GM18519 (cell line): ENCODE measurements around the gene SLC41A3.

ENCODE experiments used
- ATAC-seq: cut with Tn5 transposase; IDR thresholded peaks from one replicate; pipeline ENCODE4 v1.9.1; 2021; ENCODE audit warnings: mild to moderate bottlenecking, moderate library complexity; ENCODE audit not compliant: unreplicated experiment, low FRiP score

Gene SLC41A3

DNA sequence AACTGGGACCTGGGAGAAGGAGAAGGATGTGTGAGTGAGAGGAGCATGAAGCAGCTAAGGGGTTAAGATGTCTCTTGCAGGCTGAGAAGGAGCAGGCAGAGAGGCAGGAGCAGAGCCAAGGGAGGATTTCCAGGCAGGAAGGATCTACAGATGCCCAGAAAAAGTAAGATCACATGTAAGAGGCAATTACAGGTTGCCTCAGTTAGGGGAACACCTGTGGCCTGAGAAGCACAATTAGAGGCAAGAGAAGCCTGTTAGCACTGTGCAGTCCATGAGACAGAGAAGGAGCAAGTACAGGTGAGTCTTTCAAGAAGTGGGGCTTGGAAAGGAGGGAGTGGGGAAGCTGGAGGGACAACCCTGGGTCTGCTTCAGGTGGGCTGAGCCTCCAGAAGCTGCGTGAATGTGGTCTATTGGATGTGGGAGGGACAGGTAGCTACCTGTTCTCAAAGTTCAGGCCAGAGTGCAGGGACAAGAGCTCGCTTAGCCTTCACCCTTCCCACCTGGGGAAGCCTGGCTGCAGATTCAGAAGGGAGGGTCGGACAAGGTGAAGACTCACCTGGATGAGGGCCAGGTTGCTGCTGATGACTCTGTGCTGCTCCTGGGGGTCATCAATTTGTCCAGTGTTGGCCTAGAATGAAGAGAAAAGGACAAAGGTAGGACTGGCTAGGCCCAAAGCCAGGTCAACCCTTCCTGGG is 50.7 kb downstream of the SLC41A3 start:
- no peak for ATAC-seq

DNA sequence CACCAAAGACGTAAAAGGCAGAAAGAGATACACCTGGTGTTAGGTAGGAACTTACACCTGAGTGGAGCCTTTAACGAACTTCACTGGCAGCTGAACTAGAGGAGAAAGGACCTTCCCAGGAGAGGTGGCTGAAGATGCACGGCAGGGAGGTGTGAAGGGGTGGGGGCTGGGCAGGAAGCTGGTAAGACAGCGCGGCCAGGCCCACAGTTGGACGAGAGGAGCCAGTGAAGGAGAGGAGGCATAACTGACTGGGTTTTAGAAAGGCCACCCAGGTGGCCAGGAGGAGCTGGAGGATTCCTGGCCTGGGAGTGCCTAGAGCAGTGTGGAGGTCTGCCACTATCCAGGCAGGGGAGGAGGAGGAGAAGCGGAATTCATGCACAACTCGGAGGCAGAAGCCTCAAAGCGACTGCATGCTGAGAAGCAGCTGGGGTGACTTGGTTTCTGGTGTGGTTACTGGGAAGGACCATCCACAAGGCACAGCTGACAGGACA is 51.9 kb downstream of the SLC41A3 start:
- ATAC-seq, result no peak

DNA sequence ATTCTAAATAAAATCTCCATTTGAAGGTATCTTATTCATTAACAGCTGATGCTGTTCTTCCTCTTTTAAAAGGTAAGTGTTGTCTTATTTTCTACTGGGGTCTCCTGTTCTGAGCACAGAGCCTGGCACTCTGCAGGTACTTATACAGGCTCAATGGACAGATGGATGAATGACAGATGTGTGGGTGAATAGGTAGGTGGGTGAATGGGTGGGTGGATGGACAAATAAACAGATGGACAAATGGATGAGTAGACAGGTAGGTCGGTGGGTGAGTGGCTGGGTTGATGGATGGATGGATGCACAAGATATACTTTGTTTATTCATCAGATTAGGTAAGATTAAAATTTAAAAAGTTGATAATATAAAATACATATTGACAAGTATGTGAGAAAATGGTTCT is 53.5 kb downstream of the SLC41A3 start:
- ATAC-seq, result no peak

DNA sequence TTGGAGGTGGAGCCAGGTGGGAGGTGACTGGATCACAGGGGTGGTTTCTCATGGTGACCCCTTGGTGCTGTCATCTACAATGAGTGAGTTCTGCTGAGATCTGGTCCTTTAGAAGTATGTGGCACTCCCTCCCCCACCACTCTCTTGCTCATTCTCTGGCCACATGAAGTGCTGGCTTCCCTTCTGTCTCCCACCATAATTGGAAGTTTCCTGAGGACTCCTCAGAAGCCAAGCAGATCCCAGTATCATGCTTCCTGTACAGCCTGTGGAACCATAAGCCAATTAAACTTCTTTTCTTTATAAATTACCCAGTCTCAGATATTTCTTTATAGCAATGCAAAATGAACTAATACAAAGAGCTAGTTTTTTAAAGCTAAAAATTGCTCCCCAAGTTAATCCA is 54.7 kb downstream of the SLC41A3 start:
- ATAC-seq, result no peak

DNA sequence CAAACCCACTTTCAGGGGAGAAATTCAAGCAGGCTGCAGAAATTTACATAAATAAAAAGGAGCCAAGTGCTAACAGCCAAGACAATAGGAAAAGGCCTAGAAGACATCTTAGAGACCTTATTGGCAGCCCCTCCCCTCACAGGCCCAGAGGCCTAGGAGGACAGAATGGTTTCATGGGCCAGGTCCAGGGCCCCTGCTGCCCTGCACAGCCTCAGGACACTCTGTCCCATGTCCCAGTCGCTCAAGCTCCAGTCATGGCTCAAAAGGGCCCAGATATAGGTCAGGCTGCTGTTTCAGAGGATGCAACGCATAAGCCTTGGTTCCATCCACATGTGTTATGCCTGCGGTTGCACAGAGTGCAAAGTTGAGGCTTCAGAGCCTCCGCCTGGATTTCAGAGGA is 55.8 kb downstream of the SLC41A3 start:
- no peak for ATAC-seq

DNA sequence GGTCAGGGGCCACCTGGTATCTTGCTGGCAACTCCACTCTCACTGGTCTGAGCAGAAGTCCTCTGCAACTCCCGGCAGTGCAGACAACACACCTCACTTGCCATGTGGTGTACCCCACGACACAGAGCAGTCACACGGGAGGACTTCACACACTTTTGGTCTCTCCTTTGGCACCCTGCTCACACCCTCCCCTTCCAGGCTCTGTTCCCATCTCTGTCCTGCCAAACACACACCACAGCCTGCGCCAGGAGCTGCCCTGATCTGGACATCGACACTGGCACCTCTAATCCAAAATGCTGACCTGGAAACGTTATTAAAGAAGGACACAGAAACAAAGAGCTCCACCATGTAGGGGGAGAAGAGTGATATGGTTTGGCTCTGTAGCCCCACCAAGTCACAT is 57.2 kb downstream of the SLC41A3 start:
- ATAC-seq, result no peak

DNA sequence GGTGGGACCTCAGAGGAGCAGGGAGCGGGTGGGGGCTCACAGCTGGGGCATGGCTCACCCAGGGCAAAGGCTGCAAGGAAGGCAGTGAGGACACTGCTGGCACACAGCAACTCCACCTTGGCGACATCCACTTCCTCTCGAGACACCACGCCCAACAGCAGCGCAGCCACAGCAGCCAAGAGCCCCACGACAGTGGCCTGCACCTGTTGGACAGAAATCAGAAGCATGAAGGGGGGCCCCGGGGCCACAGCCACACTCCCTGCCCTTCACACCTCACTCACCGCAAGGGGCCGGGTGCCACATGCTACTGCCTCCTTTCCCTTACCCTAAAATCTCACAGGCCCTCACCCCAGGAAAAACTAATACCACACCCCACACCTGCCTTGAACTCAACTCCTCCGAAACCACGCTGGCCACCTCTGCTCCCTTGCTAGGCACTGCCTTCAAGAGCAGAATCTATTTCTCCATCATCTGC is 57.6 kb downstream of the SLC41A3 start:
- no peak for ATAC-seq

DNA sequence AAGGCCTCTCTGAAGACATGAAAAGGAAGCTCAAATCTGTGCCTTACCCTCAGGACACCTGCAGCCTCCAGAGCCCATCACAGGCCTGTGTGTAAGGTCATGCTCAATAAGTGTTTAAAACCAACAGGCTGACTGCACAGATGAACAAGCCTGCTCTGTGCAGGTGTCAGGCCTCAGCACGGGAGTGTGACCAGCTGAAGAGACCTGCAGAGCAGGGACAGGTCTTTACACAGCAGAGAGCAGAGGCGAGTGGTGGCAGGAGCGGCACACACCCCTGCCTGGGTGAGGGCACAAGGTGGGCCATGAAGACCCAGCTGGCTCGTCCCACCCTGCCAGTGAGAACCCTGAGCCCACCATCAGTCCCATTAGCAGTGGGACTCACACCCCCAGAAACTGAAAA is 58.1 kb downstream of the SLC41A3 start:
- no peak for ATAC-seq

DNA sequence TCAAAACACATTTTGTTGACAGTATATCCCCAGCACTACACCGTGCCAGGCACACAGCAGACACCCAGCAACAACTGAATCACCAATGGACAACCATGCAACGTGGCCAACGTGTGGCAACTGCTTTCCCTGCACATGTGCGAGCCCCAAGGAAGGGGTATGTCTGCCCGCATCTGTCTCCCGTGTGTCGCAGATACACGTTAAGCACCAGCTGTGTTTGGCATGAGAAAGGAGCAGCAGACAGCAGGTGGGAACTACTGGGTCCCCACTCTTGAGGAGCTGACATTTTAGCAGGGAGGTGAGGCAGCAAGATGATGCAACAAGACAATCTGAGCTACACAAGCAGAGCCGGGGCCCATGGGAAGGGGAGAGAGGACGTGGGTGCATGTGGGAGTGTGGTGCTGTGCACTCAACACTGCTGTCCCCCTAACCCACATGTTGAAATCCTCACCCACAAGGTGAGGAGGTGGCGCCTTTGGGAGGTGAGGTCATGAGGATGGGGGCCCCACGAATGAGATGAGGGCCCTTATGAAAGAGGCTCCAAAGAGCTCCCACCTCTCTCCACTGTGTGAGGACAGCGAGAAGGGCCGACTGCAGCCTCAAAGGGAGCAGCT is 58.7 kb downstream of the SLC41A3 start:
- ATAC-seq, result no peak

DNA sequence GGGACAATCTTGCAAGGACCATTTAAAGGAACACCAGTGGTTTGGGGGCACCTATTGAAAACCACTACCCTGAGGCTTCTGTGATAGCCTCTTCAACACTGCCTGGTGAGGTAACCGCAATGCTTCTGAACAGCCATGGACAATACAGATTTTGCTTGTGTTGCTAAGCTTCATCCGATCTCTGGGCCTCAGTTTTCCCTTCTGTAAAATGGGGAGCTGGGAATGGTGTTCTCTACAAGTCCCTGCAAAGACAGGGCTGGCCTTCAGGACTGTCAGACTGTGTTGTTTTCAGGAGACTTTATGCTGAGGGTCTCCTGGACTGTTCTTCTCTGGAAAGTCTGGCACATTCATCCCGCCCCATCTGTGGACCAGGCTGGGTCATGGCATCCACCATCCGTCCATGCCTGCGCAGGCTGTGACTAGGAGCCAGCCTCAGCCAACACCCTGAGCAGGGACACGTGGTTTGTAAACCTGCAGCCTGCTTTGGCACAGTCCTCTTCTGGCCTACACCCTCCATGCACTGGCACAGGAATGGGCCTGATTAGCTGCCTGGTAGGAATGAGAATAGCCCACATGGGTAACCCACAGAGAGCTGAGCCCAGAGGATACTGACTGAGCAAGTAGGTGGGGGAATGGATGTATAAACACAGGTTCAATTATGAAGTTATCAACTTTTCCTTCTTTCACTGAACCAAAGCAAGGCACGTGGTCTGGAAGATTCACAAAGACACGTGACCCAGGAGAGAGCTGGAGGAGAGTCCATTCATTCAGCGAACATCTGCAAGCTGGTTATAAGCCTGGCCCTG is 59.7 kb downstream of the SLC41A3 start:
- ATAC-seq, result no peak

DNA sequence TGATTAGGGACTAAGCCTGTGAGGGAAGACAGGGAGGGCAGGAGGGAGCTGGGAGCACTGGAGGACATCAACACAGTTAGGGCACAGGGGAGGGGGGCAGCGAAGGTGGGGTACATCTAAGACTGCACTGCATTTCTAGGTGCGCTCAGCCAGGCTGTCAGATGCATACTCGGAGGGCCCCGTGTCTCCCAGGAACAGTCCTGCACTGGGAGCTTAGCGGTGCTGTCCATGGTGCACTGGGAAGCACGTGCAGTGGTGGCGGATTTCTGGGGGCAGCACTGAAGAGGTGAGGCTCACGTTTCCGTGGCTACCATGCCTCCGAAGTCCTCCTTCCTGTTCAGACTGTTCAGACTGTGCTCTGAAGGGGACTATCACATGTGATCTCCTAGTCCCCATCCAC is 60.5 kb downstream of the SLC41A3 start:
- no peak for ATAC-seq

DNA sequence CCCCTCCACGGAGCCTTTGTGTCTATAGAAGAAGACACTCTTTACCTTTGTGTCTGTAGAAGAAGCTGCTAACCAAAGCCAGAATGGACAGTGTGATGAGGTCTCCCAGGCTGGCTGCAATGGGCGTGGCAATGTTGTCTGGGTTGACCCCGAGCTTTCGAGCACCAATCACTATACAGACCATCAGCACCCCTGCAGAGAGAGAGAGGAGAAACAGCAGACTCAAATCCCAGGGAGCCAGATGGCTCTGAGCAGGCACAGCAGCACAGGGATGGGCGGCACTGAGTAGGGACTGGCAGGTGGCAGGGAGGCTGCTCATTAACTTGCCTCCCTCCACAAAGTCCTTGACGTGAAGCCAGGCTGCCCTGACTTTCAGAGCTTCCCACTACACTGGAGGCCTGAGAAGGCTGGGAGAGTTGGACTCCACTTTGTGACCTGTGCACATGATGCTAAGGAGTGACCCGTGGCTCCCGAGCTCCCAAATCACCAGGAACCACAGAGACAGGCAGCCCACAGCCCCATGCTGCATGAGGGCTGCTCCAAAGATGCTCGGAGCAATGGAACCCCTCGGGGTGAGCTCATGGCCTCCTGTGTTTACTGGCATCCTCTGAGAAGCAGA is 61.1 kb downstream of the SLC41A3 start:
- ATAC-seq, result no peak

DNA sequence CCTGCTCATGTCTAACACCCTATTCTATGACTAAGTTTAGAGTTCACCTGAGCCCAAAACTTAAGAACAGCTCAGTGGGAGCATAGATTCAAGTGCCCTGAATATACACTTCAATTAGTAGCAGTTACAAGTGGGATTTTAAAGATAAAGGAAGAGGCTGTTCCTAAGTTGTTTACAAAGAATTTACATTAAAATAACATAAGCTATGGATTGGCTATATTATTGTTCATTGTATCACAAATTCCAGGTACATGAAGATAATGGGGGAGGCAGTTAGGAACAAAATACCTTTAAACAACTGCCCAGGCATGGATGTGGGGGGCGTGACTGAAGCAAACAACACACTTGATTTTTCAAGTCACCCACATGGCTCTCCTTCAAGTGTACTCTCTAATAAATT is 62.2 kb downstream of the SLC41A3 start:
- no peak for ATAC-seq

DNA sequence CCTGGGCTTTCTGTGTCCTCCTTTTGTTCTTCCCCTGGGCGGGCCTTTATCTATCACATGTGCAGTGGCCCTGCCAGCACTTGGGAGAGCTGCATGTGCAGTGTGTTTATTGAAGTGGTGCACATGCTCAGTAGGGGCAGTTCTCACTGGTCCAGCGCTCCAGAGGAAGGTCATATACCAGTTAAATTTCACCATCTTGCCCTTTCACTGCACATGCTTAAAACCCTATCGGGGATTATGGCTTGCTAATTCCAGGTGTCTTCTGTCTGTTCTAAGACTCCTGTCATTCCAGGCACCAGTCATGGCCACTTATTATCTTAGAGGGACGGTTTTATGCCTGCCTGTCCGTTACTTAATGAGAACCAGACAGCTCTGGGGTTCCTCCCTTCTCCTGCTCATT is 62.7 kb downstream of the SLC41A3 start:
- no peak for ATAC-seq

DNA sequence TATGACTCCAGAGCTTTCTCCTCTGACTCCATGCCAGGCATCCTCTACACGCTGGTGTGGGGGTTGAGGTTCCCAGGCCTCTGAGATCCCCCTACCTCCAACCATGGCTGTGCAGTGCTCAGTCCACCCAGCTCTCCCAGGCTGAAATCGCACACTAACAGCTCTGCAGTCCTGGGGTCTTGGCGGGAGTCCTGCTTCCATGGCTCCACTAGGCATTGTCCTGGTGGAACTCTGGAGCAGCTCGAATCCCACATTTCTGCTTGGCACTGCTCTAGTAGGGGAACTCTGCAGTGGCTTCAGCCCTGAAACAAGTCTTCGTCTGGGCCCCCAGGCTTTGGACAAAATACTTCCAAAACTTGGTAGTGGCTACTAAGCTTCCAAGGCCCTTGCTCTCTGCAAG is 64.2 kb downstream of the SLC41A3 start:
- ATAC-seq, result no peak

DNA sequence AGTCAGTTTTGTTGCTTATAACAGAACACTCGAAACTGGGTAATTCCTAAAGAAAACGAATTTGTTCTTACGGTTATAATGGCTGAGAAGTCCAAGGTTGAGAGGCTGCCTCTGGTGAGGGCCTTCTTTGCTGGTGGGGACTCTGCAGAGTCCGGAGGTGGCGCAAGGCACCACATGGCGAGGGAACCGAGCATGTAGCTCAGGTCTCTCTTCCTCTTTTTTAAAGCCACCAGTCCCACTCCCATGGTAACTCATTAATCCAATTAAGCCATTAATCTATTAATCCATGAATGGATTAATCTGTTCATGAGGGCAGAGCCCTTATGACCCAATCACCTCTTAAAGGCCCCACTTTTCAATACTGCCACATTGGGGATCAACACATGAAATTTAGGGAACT is 64.9 kb downstream of the SLC41A3 start:
- ATAC-seq, result no peak

DNA sequence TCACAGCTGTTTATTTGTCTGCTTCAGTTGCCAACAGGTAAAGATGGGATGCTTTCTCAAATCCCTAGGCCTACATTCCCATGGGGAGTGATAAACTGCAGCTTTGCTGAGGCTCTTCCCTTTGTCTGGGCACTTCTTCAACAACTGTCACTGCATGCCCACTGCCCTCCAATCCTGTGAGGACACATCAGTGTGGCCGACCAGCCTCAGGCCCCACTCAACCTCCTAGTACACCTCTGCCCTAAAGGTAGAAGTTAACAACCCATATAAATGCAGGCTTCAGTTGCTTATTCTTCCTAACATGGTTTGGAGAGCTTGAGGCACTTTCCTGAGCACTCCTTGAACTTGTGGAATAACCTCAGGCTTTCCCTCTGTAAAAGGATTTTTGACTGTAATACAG is 65.4 kb downstream of the SLC41A3 start:
- no peak for ATAC-seq

DNA sequence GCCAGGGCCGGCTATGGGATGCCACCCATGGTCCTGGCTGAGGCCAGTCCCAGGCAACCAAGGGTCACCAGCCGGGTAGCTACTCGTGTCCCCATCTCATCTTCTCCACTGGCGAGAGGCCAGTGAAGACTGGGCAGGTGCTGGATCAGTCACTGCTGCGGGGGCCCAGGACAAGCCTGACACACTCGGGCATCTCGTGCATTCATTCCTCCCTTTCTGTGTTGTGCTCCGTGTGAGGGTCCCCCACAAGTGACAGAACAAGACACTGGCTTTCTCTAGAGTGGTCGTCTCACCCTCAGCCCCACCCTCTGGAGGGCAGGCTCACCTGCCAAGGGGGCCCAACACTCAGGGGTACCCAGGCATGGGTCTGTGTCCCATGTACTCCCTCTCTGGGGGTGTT is 66.6 kb downstream of the SLC41A3 start:
- no peak for ATAC-seq

DNA sequence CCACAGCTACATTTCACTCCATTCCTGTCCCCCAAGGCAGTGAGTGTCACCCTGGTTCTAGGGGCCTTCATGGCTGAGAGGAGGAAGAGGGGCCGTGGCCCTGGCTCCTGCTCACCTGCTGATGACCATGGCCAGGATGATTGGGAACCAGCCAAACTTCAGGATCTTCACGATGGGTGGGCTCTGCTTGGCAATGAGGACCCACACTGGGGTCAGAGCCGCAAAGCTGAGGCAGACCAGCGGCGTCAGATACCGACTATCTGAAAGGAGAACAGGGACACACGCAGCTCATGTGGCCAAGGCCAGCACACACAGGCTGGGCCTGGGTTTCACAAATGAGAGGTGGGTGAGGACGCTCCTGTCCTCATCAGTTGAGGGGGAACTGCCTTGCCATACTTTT is 67.3 kb downstream of the SLC41A3 start:
- no peak for ATAC-seq

DNA sequence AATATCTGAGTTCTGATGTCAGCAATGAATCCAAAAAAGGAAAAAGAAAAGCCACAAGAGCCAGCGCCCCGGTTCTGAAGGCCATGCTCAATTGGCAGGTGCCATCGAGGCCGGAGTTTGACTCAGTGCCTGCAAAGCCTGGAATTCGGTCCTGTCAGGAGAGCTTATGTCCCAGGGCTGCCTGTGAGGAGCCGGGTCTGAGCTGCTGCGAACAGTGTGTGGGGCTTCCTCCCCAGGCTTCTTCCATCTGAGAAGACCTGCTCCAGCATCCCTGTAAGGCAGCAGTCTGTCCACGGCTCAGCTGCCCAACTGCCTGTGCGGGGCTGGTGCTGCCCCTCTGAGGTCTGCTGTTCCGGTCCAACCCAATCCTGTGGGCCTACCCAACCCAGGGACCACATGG is 68.8 kb downstream of the SLC41A3 start:
- ATAC-seq, result no peak

DNA sequence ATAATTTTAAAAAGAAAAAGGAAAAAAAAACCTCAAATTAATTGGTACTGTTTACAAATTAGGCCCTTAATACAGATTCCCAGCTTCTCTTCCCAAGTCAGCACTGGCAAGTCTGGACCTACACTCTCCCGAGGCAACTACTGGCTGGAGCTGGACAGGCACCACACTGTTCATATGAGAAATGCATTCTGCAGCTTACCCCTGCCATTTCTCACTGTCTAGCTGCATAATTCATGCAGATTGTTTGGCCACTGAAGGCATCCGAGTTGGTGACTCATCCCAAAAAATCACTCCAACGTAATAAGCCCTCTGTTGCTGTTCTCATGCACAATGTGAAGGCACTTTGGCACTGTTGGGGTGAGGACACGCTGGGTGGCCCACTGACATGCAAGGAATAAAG is 69.7 kb downstream of the SLC41A3 start:
- no peak for ATAC-seq
